ENCODE data around the gene SMO.
"Not testable (repeated sequence)": the region's sequence is repeated elsewhere in the genome, so short reads cannot be mapped to it uniquely, and the experiment has no call there.

SMO gene

DNA sequence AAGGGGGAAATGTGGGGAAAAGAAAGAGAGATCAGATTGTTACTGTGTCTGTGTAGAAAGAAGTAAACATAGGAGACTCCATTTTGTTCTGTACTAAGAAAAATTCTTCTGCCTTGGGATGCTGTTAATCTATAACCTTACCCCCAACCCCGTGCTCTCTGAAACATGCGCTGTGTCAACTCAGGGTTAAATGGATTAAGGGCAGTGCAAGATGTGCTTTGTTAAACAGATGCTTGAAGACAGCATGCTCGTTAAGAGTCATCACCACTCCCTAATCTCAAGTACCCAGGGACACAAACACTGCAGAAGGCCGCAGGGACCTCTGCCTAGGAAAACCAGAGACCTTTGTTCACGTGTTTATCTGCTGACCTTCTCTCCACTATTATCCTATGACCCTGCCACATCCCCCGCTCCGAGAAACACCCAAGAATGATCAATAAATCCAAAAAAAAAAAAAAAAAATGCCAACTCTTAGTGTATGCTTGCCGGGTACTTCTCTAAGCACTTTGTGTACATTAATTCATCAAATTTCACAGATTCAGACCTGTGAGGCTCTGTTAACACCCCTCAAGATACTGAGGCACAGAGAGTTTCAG lies 28.5 kb downstream of the SMO start:
- H3K4me1 ChIP-seq (ENCODE audit: control insufficient read depth, insufficient read depth, low read length); H3K27me3 ChIP-seq (ENCODE audit: control insufficient read depth, insufficient read depth, low read length); H3K27ac ChIP-seq (ENCODE audit: low read depth, low read length); H3K36me3 ChIP-seq (ENCODE audit: control insufficient read depth, insufficient read depth, low read length); H3K9ac ChIP-seq (ENCODE audit: low read length); H3K4me3 ChIP-seq (ENCODE audit: low read length): not testable (repeated sequence)

DNA sequence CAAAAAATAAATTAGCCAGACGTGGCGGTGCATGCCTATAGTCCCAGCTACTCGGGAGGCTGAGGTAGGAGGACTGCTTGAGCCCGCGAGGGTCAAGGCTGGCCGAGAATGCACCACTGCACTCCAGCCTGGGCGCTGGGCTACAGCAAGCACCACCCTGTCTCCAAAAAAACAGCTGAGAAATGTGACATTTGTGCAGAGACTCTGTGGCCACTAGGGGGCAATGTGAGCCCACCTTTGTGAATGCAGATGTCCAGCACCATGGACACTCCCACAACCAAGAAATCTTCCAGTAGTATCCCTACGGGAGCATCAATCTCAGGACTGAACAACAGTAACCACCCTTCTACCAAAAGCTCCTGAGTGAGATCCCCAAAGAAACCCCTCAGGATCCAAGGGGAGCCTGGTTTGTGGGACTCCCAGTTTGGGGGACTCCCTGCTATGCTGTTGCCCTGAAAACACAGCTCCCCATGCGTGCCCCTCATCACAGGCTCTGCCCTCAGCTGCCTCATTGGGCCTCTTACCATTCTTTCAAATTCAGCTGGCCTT lies 30.2 kb downstream of the SMO start:
- H3K4me1 ChIP-seq (ENCODE audit: control insufficient read depth, insufficient read depth, low read length), result no peaks in the 10 kb centered on the region
- H3K9ac ChIP-seq (ENCODE audit: low read length), result no peak overlapping the region
- no peak overlapping the region for H3K4me3 ChIP-seq (ENCODE audit: low read length)
- no peaks in the 10 kb centered on the region for H3K27me3 ChIP-seq (ENCODE audit: control insufficient read depth, insufficient read depth, low read length)
- no peaks in the 10 kb centered on the region for H3K36me3 ChIP-seq (ENCODE audit: control insufficient read depth, insufficient read depth, low read length)
- H3K27ac ChIP-seq (ENCODE audit: low read depth, low read length), result no peak overlapping the region

DNA sequence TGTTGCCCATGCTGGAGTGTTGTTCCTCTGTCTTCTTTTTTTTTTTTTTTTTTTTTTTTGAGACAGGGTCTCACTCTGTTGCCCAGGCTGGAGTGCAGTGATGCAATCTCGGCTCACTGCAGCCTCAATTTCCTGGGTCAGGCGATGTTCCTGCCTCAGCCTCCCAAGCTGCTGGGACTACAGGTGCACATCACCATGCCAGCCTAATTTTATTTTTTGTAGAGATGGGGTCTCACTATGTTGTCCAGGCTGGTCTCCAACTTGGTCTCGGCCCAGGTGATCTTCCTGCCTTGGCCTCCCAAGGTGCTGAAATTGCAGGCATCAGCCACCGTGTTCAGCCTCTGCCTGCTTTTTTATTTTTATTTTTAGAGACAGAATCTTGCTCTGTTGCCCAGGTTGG lies 30.7 kb downstream of the SMO start:
- not testable (repeated sequence) for H3K9ac ChIP-seq (ENCODE audit: low read length); H3K4me3 ChIP-seq (ENCODE audit: low read length); H3K27ac ChIP-seq (ENCODE audit: low read depth, low read length); H3K27me3 ChIP-seq (ENCODE audit: control insufficient read depth, insufficient read depth, low read length); H3K36me3 ChIP-seq (ENCODE audit: control insufficient read depth, insufficient read depth, low read length); H3K4me1 ChIP-seq (ENCODE audit: control insufficient read depth, insufficient read depth, low read length)

DNA sequence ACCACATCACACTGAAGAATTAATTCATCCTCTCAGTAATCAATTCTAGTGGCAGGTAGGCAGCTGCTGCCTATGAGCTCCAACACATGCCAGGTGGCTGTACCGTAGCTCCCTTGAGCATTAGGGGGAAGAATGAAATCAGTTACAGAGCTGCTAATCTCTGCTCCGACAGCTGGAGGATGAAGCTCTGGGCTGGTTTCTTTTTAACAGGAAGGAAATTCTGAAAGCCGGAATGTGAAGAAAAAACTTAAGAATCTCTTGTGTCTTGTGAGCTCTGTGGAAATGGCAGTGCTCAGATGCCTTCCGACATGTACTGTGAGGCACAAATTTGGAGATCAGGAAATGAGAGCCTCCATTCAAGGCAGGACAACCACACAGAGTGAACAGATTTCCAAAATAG lies 33.6 kb downstream of the SMO start:
- H3K27me3 ChIP-seq (ENCODE audit: control insufficient read depth, insufficient read depth, low read length), result no peaks in the 10 kb centered on the region
- H3K4me1 ChIP-seq (ENCODE audit: control insufficient read depth, insufficient read depth, low read length), result peaks cover 3% of the 10 kb centered on the region
- no peak overlapping the region for H3K9ac ChIP-seq (ENCODE audit: low read length)
- no peaks in the 10 kb centered on the region for H3K36me3 ChIP-seq (ENCODE audit: control insufficient read depth, insufficient read depth, low read length)
- no peak overlapping the region for H3K27ac ChIP-seq (ENCODE audit: low read depth, low read length)
- H3K4me3 ChIP-seq (ENCODE audit: low read length), result no peak overlapping the region

DNA sequence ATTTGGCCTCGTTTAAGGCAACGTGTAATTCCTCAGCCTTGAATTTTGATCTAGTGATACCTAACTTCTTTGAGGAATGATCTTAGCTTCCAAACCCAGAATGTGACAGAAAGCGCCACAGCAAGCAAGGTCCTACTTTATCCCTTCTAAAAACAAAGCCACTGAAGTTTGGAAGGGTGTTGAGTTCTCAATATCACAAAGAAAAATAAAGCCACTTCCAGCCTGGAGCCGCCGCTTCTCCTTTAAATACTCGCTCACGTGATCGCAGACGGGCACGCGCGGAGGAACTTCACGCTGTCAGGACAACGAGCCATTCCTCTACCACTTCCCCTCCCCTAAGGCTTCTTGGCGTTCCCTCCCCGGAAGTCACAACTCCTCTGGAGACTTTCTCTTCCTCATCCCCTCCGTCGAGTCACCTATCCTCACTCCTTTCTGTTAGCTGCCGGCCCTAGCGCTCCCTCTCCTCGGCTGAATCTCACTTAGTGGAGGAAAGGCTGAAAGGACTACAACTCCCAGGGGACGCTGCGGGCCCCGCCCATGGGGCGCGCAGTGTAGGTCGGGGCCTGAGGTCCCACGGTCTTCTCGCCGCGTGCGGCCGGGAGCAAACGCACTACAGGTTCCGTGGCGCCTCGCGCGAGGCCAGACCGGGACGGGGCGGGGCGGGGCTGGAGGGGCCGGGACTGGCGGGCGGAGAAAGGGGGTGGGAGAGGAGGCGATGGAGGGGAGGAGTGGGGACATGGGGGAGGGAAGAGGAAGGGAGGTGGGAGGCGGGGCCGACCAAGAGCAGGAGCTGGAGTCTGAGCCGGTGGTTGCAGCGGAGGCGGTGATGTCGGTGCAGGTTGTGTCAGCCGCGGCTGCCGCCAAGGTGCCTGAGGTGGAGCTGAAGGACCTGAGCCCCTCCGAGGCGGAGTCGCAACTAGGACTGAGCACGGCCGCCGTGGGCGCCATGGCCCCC lies 36.1 kb downstream of the SMO start, which contains the start of gene AHCYL2:
AHCYL2 (plus strand) TSS at position 780 of the 955 bp plus-strand sequence.
- Histone ChIP-seq H3K27me3 (ENCODE audit: control insufficient read depth, insufficient read depth, low read length) (no peaks in the 10 kb centered on the region), H3K4me1 (ENCODE audit: control insufficient read depth, insufficient read depth, low read length) (peaks cover 3% of the 10 kb centered on the region), H3K9ac (ENCODE audit: low read length) (peak within 1 kb of the TSS; percentile 32), H3K27ac (ENCODE audit: low read depth, low read length) (peak within 1 kb of the TSS; percentile 94), H3K36me3 (ENCODE audit: control insufficient read depth, insufficient read depth, low read length) (no peaks in the 10 kb centered on the region), H3K4me3 (ENCODE audit: low read length) (peak within 1 kb of the TSS; percentile 80)

DNA sequence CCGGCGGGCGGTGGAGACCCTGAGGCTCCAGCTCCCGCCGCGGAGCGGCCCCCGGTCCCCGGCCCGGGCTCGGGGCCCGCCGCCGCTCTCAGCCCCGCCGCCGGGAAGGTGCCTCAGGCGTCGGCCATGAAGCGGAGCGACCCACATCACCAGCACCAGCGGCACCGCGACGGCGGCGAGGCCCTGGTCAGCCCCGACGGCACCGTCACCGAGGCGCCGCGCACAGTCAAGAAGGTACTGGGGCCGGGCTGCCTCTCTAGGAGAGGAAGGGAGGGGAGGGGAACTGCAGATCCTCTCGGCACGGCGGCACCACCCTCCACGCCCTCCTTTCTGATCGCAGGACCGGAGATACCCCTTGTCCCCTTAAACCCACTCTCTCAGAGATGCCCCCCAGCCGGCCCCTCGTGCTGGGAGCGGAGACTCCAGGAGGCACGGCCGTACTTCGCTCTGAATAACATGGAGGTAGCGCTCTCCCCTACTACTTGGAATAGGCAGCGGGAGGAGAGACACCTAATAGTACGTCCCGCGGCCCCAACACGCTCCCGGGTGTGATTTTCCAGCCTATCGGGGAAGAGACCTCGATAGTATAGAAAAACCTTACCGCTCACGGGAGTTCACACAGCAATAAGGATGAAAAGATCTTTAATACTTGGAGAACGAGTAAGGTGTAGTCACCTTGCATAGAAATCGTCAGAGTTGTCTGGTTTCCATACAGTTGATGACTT lies 36.9 kb downstream of the SMO start:
- Histone ChIP-seq H3K9ac (ENCODE audit: low read length) (peak overlapping the region; percentile 32), H3K36me3 (ENCODE audit: control insufficient read depth, insufficient read depth, low read length) (no peaks in the 10 kb centered on the region), H3K4me3 (ENCODE audit: low read length) (peak overlapping the region; percentile 80), H3K27ac (ENCODE audit: low read depth, low read length) (peak overlapping the region; percentile 46), H3K27me3 (ENCODE audit: control insufficient read depth, insufficient read depth, low read length) (no peaks in the 10 kb centered on the region), H3K4me1 (ENCODE audit: control insufficient read depth, insufficient read depth, low read length) (peaks cover 3% of the 10 kb centered on the region)

DNA sequence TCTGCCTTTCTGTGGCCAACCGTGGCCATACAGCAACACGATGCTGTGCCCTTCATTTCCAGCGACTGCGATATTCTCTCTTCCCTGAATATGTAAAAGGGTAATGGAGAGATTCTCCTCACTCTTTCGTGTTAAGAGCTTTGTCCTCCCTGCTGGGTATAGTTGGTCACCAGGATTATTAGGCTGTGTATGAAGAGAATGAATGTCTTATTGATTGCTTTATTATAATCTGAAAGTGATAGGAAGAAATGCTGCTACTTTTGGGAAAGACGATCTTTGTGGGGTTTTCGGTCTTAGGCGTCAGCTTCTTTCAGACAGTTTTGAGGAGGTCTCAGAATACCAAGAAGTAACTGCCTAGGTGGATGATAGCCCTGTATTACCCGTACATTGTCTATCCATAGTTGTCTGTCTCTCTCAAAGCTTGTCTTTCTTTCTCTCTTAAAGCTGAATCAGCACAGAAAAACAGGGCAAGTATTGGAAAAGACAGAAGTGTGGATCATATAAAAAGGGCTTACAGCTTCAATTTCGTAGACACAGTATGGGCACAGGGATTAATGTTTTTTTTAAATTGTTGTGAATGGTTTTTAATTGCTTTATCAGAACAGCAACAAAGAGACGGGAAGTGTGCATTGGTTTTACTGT lies 37.6 kb downstream of the SMO start:
- peak overlapping the region; percentile 32 for H3K9ac ChIP-seq (ENCODE audit: low read length)
- H3K36me3 ChIP-seq (ENCODE audit: control insufficient read depth, insufficient read depth, low read length), result no peaks in the 10 kb centered on the region
- H3K4me3 ChIP-seq (ENCODE audit: low read length), result peak overlapping the region; percentile 80
- H3K4me1 ChIP-seq (ENCODE audit: control insufficient read depth, insufficient read depth, low read length), result peaks cover 3% of the 10 kb centered on the region
- no peaks in the 10 kb centered on the region for H3K27me3 ChIP-seq (ENCODE audit: control insufficient read depth, insufficient read depth, low read length)
- no peak overlapping the region for H3K27ac ChIP-seq (ENCODE audit: low read depth, low read length)

DNA sequence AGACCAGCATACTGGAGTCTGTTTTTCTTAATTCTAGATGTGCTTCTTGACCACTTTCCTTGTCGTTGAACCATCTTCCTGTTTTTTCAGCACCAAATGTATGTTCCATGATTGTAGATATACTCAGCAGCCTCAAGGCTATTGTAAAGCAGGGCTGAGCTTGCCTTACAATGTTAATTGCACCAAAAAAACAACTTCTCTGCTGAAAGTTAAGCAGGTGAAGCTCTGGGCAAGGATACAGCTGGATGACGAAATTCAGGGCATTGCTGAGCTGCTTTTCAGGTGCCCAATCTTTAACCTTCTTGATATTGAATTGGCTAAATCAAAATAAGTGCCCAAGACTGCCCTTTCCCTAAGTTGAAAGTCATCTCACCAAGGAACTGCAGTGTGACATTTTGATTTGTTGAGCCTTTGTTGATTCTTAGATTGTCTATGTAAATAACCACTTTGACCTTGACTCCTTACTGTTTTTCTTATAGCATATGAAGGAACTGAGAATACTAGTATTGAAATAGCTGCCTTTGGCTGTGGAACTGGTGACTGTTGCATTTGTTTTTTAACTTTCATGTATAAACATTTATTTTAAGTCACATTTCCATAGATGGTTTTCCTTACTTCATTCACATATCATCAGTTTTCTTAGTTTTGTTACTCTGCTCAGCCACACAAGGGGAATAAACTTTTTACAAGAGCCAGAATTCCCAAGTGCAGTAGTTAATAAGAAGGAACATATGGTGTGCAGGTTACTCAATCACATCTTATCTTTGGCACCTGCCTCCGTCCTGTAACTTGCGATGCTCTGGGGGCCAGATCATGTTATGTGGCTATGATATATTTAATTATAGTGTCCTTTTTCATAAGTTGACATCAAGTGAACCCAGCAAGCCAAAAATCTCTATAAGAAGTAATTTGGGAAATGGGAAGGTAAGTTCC lies 39.5 kb downstream of the SMO start:
- Histone ChIP-seq H3K27ac (ENCODE audit: low read depth, low read length) (no peak overlapping the region), H3K9ac (ENCODE audit: low read length) (no peak overlapping the region), H3K4me3 (ENCODE audit: low read length) (no peak overlapping the region), H3K27me3 (ENCODE audit: control insufficient read depth, insufficient read depth, low read length) (no peaks in the 10 kb centered on the region), H3K36me3 (ENCODE audit: control insufficient read depth, insufficient read depth, low read length) (no peaks in the 10 kb centered on the region), H3K4me1 (ENCODE audit: control insufficient read depth, insufficient read depth, low read length) (peaks cover 3% of the 10 kb centered on the region)

DNA sequence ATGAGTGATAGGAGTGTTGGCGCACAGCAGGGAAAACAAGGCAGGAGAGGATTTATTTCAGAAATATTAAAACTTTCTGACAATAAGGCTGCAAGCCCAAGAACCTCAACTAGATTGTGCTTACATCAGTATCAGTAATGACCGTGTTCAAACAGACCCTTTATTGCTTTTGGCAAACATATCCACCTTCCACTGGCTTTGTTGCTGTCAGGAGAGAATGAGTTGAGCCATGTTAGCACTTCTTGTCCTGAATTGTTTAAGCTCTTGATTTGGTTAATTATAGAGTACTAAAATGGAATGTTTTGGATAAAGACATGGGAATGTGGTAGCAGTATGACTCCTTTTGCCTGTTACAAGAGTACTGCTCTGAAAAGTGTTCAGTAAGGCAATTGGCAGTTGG lies 40.2 kb downstream of the SMO start:
- H3K27me3 ChIP-seq (ENCODE audit: control insufficient read depth, insufficient read depth, low read length), result no peaks in the 10 kb centered on the region
- H3K4me1 ChIP-seq (ENCODE audit: control insufficient read depth, insufficient read depth, low read length), result peaks cover 3% of the 10 kb centered on the region
- no peaks in the 10 kb centered on the region for H3K36me3 ChIP-seq (ENCODE audit: control insufficient read depth, insufficient read depth, low read length)
- H3K4me3 ChIP-seq (ENCODE audit: low read length), result no peak overlapping the region
- H3K27ac ChIP-seq (ENCODE audit: low read depth, low read length), result no peak overlapping the region
- H3K9ac ChIP-seq (ENCODE audit: low read length), result no peak overlapping the region

DNA sequence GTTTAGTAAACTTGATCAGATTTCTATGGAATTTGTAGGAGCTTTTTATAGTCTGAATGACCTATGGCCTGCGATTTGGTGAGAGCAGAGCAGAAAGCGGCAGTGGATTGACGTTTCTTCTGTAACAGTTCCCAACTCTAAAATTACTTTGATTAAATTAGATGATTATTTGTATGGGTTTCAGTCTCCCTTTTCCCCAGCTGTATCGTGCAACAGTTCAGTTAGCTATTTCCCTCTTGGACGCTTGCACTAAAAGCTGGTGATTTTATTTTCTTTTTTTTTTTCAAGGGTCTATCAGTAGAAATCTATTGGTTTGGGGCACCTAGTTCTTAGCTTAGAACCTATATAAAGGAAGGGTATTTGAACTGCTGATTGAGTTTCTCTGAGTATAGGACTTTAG lies 43.2 kb downstream of the SMO start:
- no peak overlapping the region for H3K27ac ChIP-seq (ENCODE audit: low read depth, low read length)

DNA sequence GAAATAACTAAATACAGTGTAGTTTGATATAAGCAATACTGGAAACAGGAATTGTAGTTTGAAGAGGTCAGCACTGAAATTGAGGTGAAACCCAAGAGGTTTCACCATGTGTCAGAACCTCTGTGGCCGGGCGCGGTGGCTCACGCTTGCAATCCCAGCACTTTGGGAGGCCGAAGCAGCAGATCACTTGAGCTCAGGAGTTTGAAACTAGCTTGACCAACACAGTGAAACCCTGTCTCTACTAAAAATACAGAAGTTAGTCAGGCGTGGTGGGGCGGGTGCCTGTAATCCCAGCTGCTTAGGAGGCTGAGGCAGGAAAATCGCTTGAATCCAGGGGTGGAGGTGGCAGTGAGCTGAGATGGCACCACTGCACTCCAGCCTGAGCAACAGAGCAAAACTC lies 50.1 kb downstream of the SMO start:
- Histone ChIP-seq H3K27ac (ENCODE audit: low read depth, low read length) (no peak overlapping the region), H3K36me3 (ENCODE audit: control insufficient read depth, insufficient read depth, low read length) (no peaks in the 10 kb centered on the region), H3K4me1 (ENCODE audit: control insufficient read depth, insufficient read depth, low read length) (no peaks in the 10 kb centered on the region), H3K9ac (ENCODE audit: low read length) (no peak overlapping the region), H3K4me3 (ENCODE audit: low read length) (no peak overlapping the region), H3K27me3 (ENCODE audit: control insufficient read depth, insufficient read depth, low read length) (no peaks in the 10 kb centered on the region)

More for the DNA sequence above, 43.2 kb downstream of the SMO start:
- no peaks in the 10 kb centered on the region for H3K4me1 ChIP-seq (ENCODE audit: control insufficient read depth, insufficient read depth, low read length)
- H3K27me3 ChIP-seq (ENCODE audit: control insufficient read depth, insufficient read depth, low read length), result no peaks in the 10 kb centered on the region
- no peak overlapping the region for H3K9ac ChIP-seq (ENCODE audit: low read length)
- no peaks in the 10 kb centered on the region for H3K36me3 ChIP-seq (ENCODE audit: control insufficient read depth, insufficient read depth, low read length)
- H3K4me3 ChIP-seq (ENCODE audit: low read length), result no peak overlapping the region

All from rectal smooth muscle tissue (tissue), 1 donor.